ENCODE data around the gene HAUS7.

Gene HAUS7

DNA sequence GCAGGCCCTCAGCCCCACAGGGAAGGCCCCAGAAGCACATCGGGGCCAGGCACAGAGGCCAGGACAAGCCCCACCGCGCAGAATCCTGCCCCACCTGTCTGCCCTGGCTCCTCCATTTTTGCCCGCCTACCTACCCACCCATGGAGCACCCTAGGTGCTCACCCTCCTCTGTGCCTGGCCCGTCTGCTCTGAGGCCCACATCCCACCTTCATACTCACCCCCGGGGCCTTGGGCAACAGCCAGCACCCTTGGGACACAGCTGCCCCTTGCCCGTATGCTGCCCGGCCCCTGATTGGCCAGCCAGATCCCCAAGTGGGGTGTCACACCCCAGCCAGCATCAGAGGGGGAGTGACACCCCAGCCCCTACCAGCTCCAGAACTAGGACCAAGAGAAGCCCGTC lies 13.7 kb downstream of the HAUS7 start:
- Mint-ChIP-seq H3K27ac (no peak overlapping the region), H3K9me3 (no peaks in the 10 kb centered on the region), H3K4me3 (no peak overlapping the region), H3K36me3 (peaks cover 3% of the 10 kb centered on the region), H3K27me3 (no peaks in the 10 kb centered on the region), H3K4me1 (no peaks in the 10 kb centered on the region)

DNA sequence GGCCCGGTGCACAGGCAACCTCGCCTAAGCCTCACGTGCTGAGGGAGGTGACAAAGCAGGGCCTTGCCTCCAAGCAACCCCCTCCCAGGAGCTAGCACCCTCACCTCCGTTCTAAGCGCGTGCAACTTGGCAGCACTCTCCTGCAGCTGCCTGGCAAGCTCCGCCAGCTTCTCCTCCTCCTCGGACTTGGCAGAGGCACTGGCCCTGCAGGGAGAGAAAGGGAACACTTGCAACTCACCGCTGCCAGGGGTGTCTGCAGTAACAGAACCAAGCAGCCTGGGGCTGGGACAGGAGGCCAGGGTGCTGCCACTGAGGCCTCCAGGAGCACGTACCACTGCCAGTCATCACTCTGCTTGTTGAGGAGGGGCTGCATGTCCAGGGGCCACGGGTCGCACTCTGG lies 14.2 kb downstream of the HAUS7 start:
- Mint-ChIP-seq H3K27ac (no peak overlapping the region), H3K27me3 (no peaks in the 10 kb centered on the region), H3K4me1 (no peaks in the 10 kb centered on the region), H3K9me3 (no peaks in the 10 kb centered on the region), H3K36me3 (peaks cover 3% of the 10 kb centered on the region), H3K4me3 (no peak overlapping the region)

DNA sequence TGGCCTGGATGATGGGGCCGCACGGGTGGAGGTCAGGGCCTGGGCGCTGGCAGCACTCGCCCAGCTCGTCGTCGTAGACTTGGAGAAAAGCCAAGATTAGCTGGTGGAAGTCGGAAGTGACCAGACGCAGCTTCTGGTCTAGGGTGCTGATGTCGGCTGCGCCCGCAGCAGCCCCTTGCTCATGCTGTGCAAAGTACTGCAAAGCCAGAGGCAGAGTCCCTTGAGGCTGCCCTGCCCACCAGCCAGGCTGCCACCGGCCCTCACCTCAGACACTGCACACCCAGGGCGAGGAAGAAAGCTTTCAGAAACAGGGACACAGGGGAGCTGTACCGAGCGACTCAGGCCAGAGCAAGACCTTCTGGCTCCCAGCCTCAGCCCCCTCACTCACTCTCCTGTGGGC lies 14.8 kb downstream of the HAUS7 start:
- Mint-ChIP-seq H3K9me3 (no peaks in the 10 kb centered on the region), H3K27ac (no peak overlapping the region), H3K4me1 (no peaks in the 10 kb centered on the region), H3K4me3 (no peak overlapping the region), H3K36me3 (peaks cover 3% of the 10 kb centered on the region), H3K27me3 (no peaks in the 10 kb centered on the region)

DNA sequence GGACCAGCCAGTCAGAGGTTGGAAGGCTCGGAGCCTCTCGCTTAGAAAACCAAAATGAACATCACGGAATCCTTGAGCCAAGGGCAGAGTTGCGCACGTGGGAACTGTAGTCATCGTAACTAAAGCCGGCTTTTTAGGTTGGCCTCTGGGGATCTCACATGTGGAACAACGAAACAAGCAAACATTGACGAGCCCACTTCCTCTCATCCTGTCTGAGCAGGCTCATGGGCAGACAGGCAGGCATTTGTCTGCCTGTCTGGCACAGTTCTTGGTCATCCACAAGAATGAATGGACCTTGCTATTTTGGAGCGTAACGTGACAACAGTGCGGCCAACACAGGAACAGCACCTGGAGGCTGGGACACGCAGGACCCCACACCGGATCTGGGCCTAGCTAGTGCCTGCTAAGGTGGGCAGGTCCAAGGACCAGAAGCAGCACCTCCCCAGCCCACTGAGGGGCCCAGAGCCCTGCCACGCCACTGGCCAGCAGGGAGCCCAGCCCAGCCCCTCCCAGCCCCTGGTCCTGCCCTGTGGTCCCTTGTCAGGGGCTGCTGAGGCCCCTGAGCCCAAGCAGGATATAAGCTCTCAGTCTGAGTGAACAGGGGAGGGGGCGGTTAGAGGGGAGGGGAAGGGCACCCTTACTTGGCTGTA lies 15.3 kb downstream of the HAUS7 start:
- no peak overlapping the region for H3K4me3 Mint-ChIP-seq
- H3K27me3 Mint-ChIP-seq, result no peaks in the 10 kb centered on the region
- no peak overlapping the region for H3K27ac Mint-ChIP-seq
- no peaks in the 10 kb centered on the region for H3K4me1 Mint-ChIP-seq
- no peaks in the 10 kb centered on the region for H3K9me3 Mint-ChIP-seq
- peaks cover 3% of the 10 kb centered on the region for H3K36me3 Mint-ChIP-seq

DNA sequence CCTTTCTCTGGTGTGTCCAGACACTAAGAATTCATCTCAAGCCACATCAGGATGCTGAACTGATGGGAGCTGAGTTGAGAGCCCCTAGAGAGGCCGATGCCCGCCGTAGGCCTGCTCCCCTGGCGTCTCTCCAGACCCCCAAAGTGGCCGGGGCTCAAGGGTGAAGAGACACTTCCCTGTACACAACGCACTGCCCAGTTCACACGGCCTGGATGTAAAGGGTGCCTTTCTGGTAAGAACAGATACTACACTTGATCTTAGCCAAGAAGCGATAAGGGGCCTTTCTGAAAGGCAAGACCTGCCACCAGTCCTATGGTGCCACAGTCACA lies 19.5 kb downstream of the HAUS7 start:
- no peaks in the 10 kb centered on the region for H3K4me1 Mint-ChIP-seq
- H3K36me3 Mint-ChIP-seq, result no peaks in the 10 kb centered on the region
- H3K4me3 Mint-ChIP-seq, result no peak overlapping the region
- H3K27ac Mint-ChIP-seq, result no peak overlapping the region
- H3K9me3 Mint-ChIP-seq, result no peaks in the 10 kb centered on the region
- H3K27me3 Mint-ChIP-seq, result no peaks in the 10 kb centered on the region

DNA sequence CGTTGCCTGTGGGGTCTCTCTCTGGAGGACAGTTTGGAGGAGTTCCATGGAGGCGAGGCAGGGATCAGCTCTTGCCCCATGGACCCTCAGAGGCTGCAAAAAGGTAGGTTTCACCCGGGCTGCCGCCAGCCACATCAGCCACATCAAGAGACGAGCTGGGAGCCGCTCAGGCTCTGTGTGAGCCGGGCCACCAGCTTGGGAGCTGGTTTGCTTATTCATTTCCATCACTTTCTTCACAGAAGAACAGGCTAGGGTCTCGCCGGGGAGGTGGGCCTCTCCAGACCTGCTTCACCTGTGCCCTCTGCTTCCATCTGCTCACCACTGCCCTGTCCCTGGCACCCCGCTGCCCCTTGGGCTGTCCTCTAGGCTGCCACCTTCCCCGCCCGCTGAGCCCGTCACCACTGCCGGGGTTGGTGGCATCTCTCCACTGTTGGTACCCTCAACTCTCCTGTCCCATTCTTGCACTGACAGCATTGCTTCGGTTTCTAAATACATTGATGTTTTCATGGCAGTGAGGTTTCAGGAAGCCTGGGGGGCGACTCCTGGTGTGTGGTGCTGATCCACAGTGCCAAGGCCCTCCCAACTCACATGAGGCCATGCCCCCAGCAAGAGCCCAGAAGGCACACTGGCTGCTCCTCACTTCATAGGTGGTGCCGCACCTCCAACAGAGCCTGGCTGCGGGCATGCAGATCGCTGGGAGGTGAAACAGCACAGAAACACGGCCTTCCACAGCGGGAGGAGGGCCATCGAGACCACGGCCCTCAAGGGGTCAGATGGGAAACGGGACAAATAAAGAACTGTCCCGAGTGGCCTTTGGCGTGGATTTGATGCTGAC lies 20.0 kb downstream of the HAUS7 start:
- Mint-ChIP-seq H3K36me3 (no peaks in the 10 kb centered on the region), H3K4me3 (no peak overlapping the region), H3K27me3 (no peaks in the 10 kb centered on the region), H3K27ac (no peak overlapping the region), H3K9me3 (no peaks in the 10 kb centered on the region), H3K4me1 (no peaks in the 10 kb centered on the region)

DNA sequence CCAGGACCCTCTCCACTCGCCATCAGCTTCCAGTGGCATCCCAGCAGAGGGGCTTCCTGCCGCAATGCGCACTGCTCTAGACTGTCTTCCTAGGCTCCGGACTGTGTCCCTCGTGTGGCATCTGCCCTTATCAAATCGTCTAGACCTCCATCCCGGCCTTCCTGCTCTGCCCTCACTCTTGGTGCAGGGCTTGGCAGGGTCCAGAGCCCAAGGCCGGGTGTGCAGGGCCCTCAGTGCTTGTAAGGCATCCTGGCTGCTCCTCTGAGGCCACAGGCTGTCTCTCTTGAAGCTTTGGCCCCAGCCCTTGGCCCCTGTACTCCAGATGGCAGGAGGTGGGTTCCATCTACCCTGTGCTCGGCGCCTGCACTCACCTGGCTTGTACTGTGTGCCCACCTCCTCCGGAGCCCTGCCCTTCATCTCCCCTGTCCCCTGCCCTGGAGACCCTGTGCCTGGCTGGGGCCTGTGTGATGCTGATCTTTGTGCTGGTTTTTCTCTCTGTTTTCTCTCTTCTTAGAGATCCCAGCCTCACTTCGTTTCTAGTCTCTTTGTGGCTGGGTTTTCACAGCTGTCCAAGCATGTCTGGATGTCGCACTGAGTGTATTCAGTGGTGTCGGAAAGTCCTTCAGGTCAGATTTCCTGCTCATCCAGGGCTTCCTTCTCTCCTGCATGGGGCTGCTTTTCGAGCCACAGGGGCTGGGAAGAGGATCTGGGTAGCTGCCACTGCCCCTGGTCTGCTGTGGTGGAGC lies 20.8 kb downstream of the HAUS7 start:
- H3K36me3 Mint-ChIP-seq, result no peaks in the 10 kb centered on the region
- H3K27ac Mint-ChIP-seq, result no peak overlapping the region
- no peaks in the 10 kb centered on the region for H3K9me3 Mint-ChIP-seq
- no peak overlapping the region for H3K4me3 Mint-ChIP-seq
- H3K4me1 Mint-ChIP-seq, result no peaks in the 10 kb centered on the region
- H3K27me3 Mint-ChIP-seq, result no peaks in the 10 kb centered on the region

DNA sequence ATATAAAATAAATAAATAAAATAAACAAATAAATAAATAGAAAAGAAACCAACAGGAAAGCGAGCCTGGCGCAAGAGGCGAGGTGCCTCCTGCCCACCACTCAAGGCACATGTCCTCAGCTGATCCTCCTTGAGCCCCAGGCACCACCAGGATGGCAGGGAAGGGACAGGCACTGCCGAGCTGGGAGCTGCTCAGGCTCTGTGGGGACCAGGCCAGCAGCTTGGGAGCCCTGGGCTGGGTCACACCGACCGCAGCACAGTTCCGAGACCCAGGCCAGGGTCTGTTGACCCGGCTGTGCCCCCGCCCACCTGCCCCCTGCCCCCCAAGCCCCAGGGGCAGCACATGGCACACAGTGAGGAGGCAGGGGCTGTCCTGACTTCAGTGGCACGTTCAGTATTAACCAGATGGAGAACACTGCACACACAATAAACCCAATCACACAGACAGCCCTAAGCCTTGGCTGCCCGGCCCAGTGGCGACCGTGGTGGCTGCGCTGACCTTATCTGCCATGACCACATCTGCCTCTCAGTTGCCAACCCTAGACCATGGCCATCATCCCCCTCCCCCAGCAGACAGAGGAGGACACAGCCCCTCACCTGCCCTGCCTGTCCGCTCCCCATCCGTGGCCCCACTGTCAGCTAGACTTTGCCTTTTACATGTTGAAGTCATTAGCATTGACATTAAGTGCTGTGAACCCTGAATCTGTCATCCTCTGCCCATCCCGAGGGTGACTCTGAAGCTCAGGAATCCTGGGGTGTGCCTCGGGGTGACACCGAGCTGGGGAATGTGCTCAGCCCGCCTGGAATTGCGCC lies 21.6 kb downstream of the HAUS7 start:
- Mint-ChIP-seq H3K4me1 (no peaks in the 10 kb centered on the region), H3K27ac (no peak overlapping the region), H3K36me3 (no peaks in the 10 kb centered on the region), H3K9me3 (no peaks in the 10 kb centered on the region), H3K27me3 (no peaks in the 10 kb centered on the region), H3K4me3 (no peak overlapping the region)

DNA sequence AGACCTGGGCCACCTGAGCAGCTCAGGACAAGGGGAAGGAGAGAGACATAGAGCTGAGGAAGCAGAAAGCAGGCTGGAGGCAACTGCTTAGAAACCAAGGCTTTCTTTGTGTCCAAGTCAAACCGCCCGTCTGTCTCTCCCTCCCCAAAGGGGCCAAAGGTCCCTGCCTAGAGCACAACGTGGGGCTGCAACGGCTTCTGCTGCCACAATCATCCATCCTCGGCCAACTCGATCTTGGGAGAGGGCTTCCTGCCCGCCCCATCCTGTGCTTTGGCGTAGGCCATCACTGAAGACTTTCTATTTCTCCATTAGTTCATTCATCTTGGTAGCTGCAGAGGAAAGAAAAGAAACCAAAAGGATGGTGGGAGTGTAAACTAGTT lies 22.8 kb downstream of the HAUS7 start:
- no peaks in the 10 kb centered on the region for H3K9me3 Mint-ChIP-seq
- no peaks in the 10 kb centered on the region for H3K27me3 Mint-ChIP-seq
- no peak overlapping the region for H3K27ac Mint-ChIP-seq
- H3K36me3 Mint-ChIP-seq, result no peaks in the 10 kb centered on the region
- no peaks in the 10 kb centered on the region for H3K4me1 Mint-ChIP-seq
- no peak overlapping the region for H3K4me3 Mint-ChIP-seq

DNA sequence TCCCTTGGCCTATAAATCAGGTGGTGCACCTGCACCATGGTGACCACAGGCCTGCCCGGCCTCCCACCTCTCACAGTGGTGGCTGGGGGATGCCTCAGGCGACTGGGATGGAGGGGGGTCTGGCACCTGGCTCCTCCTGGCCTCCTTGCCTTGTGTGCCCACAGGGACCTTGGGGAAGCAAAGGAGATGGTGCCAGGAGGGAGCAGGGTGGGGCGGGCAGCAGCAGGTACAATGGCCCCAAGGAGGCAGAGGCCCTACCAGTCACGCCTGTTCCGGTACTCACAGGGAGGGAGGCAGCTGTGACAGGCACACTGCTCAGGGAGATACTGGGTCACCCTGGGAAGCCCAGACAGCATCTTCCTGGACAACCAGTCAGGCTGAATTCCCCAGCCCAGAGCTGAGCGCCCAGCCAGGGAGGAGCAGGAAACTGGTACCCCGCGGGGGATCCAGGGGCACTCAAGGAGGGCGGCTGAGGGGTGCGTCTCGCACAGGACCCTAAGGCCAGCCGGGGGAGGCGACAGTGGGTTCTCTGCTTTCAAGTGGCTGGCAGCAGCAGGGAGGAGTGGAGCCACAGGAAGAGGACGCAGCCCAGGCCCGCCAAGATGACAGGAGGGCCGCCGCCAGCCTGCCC lies 23.3 kb downstream of the HAUS7 start:
- H3K4me1 Mint-ChIP-seq, result no peaks in the 10 kb centered on the region
- no peak overlapping the region for H3K27ac Mint-ChIP-seq
- H3K27me3 Mint-ChIP-seq, result no peaks in the 10 kb centered on the region
- H3K36me3 Mint-ChIP-seq, result no peaks in the 10 kb centered on the region
- no peaks in the 10 kb centered on the region for H3K9me3 Mint-ChIP-seq
- no peak overlapping the region for H3K4me3 Mint-ChIP-seq

DNA sequence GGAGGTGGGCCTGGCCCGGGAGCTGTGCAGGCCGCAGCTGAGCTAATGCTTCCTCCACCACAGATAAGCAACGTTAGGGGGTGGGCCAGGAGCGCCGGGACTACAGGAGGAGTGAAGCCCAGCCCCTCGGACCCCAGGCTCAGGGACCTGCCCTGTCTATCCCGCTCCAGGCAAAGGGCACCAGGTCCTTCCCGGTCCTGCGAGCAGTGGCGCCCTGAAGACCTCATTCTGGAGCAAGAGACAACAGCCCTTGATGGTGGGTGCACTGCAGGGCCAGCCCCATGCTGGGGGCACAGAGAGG lies 23.8 kb downstream of the HAUS7 start:
- Mint-ChIP-seq H3K27ac (no peak overlapping the region), H3K27me3 (no peaks in the 10 kb centered on the region), H3K4me1 (no peaks in the 10 kb centered on the region), H3K9me3 (no peaks in the 10 kb centered on the region), H3K36me3 (no peaks in the 10 kb centered on the region), H3K4me3 (no peak overlapping the region)

DNA sequence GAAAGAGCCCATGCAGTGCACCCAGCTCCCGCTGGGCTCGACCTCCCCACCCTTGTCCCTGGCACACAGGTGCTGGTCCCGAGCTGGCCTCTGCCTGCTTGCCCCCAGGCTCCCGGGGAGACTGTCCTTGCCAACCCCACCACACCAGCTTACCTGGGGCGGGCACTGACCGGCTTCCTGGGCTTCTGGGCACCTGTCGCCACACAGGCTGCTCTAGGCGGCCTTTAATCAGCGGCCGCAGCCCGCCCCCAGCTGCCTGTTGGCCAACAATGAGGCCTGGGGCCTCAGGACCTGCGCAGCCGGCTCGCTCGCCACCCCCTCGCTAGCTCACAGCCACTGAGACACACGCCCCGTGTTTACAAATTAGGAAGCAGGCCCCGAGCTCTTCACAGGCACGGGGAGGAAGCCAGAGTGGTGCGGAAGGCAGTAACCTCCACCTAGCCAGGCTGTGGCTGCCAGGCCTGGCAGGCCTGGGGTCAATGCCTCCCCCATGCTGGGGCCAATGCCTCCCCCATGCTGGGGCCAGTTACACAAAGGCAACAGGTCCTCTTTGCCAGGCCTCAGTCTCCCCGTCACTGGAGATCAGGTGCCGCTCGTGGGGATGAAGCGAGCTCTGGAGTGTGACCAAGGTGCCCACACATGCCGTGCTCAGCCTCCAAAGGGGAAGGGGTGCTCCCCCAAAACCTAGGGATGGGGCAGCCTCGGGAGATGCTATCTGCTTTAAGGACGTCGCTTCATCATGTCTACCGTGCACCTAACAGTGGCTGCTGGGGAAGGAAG lies 24.3 kb downstream of the HAUS7 start, which contains the start of gene TREX2:
TSS of gene TREX2 (minus strand) at position 201 of the 780 bp plus-strand sequence. CDS start 626 bp downstream, outside the sequence.
- Mint-ChIP-seq H3K4me1 (no peaks in the 10 kb centered on the region), H3K27ac (no peak within 1 kb of the TSS), H3K27me3 (no peaks in the 10 kb centered on the region), H3K9me3 (no peaks in the 10 kb centered on the region), H3K4me3 (no peak within 1 kb of the TSS), H3K36me3 (no peaks in the 10 kb centered on the region)

DNA sequence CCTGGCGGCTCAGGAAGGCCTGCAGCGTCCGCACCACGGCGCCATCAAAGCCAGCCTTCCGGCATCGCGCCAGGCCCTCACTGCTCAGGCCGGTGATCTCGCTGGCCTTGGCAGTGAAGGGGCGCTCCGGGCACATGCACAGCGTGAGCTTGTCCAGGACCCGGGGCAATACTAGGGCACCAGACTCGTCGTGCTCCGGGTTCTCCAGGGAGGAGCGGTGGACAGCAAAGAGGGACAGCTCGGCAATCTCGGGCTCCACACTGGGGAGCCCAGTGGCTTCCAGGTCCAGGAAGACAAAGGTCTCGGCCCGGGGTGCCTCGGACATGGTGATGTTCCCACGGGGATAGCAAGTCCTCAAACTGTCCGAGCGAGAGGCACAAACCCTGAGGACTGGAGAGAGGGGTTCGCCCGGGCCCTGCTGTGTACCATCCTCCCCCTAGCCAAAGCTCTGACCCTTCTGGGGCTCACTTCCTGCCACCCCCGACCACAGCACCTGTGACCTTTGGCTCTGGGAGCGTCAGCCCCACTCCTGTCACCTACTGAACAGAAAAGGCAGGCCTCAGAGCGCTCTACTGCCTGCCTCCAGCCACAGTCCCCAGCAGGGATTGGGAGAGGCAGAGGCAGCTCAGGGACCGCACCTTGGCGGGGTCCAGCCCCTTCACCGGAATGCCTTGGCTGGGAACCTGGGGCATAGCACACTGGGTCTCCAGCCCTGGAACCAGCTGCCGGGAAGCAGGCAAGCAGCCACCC lies 25.1 kb downstream of the HAUS7 start:
- Mint-ChIP-seq H3K27me3 (no peaks in the 10 kb centered on the region), H3K27ac (no peak overlapping the region), H3K4me3 (no peak overlapping the region), H3K9me3 (no peaks in the 10 kb centered on the region), H3K36me3 (no peaks in the 10 kb centered on the region), H3K4me1 (no peaks in the 10 kb centered on the region)

DNA sequence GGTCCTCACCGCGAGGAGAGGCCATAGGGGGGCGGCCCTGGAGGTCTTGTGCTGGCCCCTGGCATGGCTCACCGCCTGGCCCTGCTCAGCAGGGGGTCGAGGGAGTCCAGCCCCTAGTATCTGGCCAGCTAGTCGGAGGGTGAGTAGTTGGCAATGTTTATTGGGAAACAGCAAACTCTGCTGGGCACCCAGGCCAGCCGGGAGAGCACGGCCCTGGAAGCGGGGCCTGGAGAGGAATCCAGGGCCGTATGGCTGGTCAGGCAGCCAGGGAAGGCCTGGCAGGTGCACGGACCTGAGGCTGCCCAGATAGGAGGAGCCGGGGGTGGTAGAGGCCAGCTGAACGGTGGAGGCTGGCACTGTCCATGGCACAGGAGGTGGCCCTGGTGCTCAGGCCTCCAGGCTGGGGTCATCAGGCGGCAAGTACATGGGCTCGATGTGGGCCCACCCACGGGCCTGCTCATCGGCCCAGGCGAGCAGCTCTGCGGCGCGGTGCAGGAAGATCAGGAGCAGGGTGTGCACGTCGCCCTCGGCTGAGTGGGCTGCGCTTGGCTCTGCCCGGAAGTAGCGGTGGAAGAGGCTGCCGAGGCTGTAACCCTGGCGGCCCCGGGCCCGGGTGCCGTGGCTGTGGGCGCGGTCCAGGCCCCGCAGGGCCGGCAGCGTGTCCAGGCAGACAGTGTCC lies 25.9 kb downstream of the HAUS7 start:
- no peaks in the 10 kb centered on the region for H3K4me1 Mint-ChIP-seq
- no peak overlapping the region for H3K27ac Mint-ChIP-seq
- no peaks in the 10 kb centered on the region for H3K27me3 Mint-ChIP-seq
- H3K9me3 Mint-ChIP-seq, result no peaks in the 10 kb centered on the region
- H3K36me3 Mint-ChIP-seq, result no peaks in the 10 kb centered on the region
- no peak overlapping the region for H3K4me3 Mint-ChIP-seq

All from activated naive CD4-positive, alpha-beta T cell treated with anti-CD3 and anti-CD28 coated beads, Interleukin-2, amount 50 U/mL, for 24 hours (primary cell).